HG03571 (cell line): Measurements from ENCODE around the gene TTR.

ENCODE experiments used
- ATAC-seq: cut with Tn5 transposase; IDR thresholded peaks from one replicate; pipeline ENCODE4 v1.9.1; 2021; ENCODE audit not compliant: unreplicated experiment

The TTR gene

GRCh38 chr18:31591628-31592027 lies at the start of gene TTR:
Gene TTR (plus strand): TSS chr18:31591877. CDS start chr18:31591903, 26 bp downstream.
- no peak for ATAC-seq

DNA sequence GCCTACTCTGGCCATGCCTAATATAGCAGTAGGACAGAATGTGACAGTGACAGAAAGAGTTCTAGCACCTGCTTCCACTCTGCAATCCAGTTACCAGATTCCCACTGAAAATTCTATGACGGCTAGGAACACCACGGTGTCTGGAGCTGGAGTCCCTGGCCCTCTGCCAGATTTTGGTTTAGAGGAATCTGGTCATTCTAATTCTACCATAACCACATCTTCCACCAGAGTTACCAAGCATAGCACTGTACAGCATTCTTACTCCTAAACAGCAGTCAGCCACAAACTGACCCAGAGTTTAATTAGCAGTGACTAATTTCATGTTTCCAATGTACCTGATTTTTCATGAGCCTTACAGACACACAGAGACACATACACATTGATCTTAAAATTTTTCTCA lies 45.2 kb upstream of the TTR start:
- no peak for ATAC-seq

DNA sequence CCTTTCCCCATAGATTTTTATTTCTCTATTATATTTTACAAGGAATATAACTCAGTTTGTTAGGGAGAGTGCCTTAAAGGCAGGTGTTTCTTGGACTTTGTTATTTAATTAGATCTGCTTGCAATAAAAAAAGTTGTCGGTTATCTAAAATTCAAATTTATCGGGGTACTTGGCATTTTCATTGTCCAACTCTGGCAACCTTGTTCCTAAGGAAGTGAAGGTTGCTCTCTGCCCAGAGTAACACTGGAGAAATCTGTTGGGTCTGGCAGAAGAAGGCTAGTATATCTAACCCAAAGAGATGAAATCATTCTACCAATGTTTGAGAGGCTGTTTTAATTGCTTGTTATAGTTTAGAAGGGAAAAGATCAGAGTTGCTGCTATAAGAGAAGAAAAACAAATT lies 42.8 kb upstream of the TTR start:
- ATAC-seq = no peak

DNA sequence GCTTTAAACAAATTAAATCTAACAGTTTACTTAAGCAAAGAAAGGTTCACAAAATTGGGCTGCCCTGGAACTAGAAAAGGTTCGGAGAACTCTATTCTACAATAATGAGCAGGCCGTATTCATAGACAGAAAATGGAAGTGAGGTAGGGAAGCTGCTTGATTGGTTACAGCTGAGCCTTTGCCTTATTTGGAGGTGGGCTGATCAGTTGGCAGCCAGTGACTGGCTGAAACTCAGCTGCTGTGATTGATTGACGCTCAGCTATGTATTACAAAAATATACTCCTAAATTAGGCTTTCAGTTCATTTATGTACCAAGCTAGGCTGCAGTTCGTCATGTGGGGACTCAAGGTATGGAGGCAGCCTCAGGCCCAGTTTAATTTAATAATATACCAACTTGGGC lies 42.3 kb upstream of the TTR start:
- no peak for ATAC-seq

DNA sequence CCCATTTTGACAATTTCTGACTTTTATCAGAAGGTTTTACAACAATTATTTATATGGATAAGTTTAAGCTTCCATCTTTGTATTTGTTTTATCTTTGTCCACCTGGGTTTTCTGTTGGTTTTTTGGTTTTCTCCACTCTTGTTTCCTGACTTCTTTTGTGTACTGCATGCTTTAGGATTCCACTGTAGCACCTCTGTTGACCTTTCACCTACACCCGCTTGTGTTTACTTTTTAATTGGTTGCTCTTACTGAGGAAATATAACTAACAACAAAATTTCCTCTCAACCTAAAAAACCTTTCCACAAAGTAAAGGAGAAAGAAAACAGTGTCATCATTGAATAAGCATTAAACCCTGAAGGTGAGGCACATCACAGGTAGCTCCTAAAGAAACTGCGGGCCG lies 39.8 kb upstream of the TTR start:
- no peak for ATAC-seq

DNA sequence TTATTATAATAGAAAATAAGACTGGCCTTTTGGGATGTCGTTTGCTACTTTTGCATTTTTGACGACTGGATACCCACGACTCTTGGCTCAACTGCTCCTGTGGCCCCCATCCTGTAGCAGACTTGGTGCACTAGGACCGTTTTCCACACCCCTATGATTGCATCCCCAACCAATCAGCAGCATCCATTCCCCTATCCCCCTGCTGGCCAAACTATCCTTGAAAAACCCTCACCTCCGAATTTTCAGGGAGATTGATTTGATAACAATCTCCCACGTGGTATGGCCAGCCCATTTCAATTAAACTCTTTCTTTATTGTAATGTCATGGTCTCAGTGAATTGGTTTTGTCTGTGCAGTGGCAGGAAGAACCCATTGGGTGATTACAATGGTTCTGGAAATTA lies 37.9 kb upstream of the TTR start:
- ATAC-seq = no peak

GRCh38 chr18:31554776-31555175 lies 36.9 kb upstream of the TTR start:
- ATAC-seq = no peak

DNA sequence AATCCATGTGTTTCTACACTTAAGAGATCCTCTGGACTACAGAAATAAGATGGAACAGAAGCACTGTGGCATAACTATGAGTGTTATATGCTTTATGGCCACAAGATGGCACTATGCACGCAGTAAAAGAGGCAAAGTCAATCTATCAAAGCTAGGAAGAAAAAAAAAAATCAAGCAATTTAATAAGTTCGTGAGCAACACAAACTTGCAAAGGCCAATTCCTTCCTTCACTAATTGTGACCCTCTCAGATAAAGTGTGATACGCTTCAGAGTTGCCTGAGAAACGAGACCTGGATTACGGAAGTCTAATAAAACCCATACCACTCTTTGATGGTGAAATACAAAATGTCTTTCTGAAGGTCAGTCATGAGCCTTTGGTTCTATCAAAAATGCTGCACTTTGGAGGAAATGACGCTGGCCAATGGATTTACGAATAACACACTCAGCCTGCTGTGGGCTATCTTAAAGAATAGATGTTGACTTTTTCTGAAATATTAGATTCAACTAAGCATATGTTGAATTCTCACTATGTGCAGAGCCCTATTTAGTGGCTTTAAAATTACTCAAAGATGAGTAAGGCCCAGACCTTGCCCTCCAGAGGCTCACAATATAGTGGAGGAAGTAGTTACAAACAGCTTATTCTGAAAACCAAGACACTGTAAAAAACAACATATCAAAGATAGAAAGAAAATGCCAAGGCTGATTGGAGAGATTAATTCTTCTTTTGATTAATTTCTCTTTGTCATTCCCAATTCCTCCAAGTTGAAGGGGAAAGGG lies 35.5 kb upstream of the TTR start:
- ATAC-seq = no peak

- ATAC-seq = no peak
Observed at GRCh38 chr18:31557446-31557845, 34.2 kb upstream of the TTR start.

DNA sequence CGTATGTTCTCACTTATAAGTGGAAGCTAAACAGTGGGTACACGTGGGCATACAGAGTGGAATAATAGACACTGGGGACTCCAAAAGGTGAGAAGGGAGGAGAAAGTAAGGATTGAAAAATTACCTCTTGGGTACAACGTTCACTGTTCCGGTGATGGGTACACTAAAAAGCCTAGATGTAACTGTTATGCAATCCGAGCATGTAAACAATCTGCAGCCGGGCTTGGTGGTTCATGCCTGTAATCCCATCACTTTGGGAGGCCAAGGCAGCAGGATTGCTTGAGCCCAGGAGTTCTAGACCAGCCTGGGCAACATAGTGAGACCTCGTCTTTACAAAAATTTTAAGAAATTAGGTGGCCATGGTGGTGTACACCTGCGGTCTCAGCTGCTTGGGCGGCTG lies 33.1 kb upstream of the TTR start:
- ATAC-seq = no peak

GRCh38 chr18:31562726-31563125 lies 29.0 kb upstream of the TTR start:
- no peak for ATAC-seq

GRCh38 chr18:31563778-31564177 lies 27.9 kb upstream of the TTR start:
- ATAC-seq = no peak

GRCh38 chr18:31565345-31565744 lies 26.3 kb upstream of the TTR start:
- no peak for ATAC-seq

- ATAC-seq = no peak
Observed at GRCh38 chr18:31565782-31566512, 25.7 kb upstream of the TTR start.

GRCh38 chr18:31566576-31567306 lies 24.9 kb upstream of the TTR start:
- ATAC-seq = no peak

GRCh38 chr18:31572368-31572767 lies 19.3 kb upstream of the TTR start:
- ATAC-seq = no peak

DNA sequence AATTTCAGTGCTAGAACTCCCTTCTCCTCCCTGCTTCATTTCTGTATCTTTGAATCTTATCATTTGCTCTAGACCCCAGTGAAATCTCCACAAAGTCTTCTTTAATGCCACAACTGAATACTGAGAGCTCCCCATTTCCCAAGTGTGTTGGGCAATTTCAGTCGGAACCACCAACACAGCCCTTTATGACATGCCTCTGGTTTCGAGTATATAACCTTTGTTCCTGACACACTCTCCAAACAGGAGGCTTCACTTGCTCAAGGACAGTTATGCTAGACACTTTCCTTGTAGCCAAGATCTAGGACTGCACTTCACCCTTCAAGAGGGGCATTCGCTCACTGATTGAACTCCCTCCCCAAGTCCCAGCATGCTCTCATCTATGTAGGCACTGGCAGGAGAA lies 18.6 kb upstream of the TTR start:
- ATAC-seq = no peak

DNA sequence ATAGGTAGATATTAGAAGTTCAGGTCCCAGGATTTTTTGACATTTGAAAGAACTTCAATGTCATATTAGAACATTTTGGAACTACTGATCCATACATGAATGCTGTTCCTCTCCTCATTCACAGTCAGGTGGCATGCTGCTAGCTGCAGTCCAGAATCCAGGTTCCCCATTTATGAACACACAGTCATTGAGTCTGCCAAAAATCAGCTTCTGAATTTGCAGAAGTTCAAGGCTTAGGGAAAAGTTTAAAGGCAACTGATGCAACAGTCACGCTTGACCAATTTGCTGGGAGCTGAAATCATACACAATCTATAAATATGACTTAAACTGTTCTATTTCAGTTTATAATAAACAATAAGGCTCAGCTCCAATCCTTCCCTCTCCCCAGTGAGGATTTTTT lies 17.3 kb upstream of the TTR start:
- no peak for ATAC-seq

DNA sequence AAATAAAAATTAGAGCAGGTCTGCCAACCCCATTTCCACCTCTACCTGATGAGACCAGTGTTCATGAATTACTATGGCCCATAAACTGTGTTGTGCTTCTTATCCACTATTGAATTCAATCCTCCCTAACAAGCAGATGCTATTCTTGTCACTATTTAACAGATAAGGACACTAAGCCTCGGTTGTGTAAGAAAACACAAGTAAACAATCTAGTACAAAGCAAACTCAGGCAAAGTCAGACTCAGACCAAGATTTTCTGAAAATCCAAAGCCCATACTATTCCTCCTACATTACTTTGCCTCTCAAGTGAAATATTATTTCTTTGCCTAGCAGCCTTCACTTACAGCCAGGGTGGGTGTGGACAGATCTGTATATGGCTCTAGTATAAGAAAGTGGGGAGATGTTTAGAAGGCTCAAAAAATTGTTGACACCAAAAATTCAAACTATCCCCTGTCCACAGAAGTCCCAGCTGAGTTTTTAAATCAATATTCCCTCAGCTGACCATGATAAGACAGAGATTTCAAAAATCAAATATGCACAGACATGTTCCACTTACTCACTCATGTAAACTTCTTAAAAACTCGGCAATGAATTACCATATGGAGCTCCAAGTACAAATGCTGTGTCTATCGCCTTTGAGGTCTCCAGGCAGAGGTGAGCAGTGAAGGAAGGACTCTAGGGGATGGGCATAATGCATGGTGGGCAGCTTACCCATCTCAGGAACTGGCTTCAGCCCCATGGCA lies 16.0 kb upstream of the TTR start:
- ATAC-seq = no peak

GRCh38 chr18:31576670-31577069 lies 15.0 kb upstream of the TTR start:
- no peak for ATAC-seq

GRCh38 chr18:31577195-31577594 lies 14.5 kb upstream of the TTR start:
- no peak for ATAC-seq
